HAP-1 (cell line): Measurements from ENCODE around the gene PRKN.

Experiments
- DNase-seq, 2 experiments: peaks; one replicate each; pipeline ENCODE4 v3.0.0-alpha.2; 2016 to 2020; ENCODE audit warnings: low spot score in 2 of 2
- H3K27me3 ChIP-seq: fragments of 250-450 bp; sonication (Bioruptor Pico); 2 replicates; pipeline ENCODE4 v1.5.1; 2020; ENCODE audit warnings: low read depth, mild to moderate bottlenecking, moderate library complexity
- H3K36me3 ChIP-seq: fragments of 250-450 bp; sonication (Bioruptor Pico); replicated peaks from 2 replicates; pipeline ENCODE4 v1.5.1; 2020; ENCODE audit warnings: mild to moderate bottlenecking
- H3K4me1 ChIP-seq: fragments of 250-450 bp; sonication (Bioruptor Pico); 2 replicates; pipeline ENCODE4 v1.5.1; 2020; ENCODE audit warnings: mild to moderate bottlenecking
- H3K4me3 ChIP-seq: fragments of 250-450 bp; sonication (Bioruptor Pico); 2 replicates; pipeline ENCODE4 v1.5.1; 2020; ENCODE audit warnings: mild to moderate bottlenecking, moderate library complexity
- H3K9me3 ChIP-seq: fragments of 250-450 bp; sonication (Bioruptor Pico); 2 replicates; pipeline ENCODE4 v1.5.1; 2020; ENCODE audit warnings: mild to moderate bottlenecking, moderate library complexity
- in situ Hi-C: fragments of 300-500 bp; cut with MboI; formaldehyde crosslinking; loops from 3 replicates; pipeline ENCODE4 v1.14.3; 2020; ENCODE audit warnings: low sequenced_read_pairs, inconsistent platforms, mixed read lengths

Gene PRKN

DNA sequence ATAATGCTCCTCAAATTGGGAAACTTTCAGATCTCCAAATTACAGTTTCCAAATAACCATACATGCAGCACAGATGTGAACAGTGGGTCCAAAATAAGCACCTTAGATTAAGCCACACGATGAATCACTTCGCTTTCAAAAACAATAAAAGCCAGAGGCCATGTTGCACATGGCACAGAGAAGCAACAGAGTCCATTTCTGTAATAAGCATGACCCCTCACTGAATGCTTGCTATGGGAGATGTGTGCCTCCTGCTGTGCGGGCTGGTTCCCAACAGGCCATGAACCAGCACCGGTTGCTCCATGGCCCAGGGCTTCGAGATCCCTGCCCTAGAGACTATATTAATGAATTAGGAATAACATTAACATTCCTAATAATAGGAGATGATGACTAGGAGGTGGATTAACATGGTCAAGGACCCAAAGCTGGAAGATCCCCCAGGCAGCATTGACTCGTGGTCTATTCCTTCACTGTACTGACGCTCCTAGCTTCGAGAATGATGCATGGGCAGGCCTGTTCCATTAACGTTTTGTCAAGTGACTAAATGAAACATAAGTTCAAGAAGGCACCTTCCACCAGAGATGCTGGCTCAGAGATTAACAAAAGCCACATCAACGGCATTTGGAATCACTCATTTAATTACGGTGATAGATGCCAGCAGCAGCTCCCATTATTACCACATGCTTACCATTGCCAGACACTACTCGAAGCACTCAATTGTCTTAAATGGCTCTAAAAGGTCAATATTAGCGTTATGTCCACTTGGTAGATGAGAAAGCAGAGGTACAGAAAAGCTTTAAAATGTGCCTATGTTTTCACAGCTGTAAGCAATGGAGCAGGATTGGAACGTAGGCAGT is 983.1 kb downstream of the PRKN start:
- DNase-seq = no peak
- no peak overlapping the region for H3K4me3 ChIP-seq
- H3K36me3 ChIP-seq = no peaks in the 10 kb centered on the region
- no peaks in the 10 kb centered on the region for H3K4me1 ChIP-seq
- peaks cover 13% of the 10 kb centered on the region for H3K27me3 ChIP-seq
- in situ Hi-C loops = no loop called here
- no peaks in the 10 kb centered on the region for H3K9me3 ChIP-seq

DNA sequence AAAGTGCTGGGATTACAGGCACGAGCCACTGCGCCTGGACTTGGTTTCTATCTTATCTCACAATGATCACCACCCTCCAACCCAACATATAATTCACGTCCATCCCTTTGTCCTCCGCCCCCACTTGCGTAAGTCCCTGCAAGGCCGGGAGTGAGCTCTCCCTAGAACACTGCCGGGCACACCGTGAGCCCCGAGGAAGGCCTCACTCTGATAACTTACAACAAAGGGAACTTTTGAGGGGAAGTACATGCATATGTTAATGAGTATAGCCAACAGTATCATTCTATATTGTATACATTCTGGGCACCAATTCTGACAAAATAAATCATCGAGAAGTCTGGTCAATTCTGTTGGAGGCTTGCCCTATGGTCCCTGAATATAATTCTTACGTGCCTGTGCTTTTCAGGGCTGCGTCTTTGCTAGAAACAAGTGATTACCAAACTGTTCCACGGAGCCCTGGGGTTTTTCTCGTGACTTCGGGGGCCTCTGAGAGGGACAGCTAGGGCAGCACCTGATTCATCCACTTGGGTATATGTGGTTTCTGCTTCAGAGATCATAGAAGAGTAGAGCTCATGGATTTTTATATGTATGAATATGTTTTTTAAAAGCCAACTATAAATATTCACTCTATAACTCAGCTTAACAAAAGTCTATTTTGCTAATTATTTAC is 983.9 kb downstream of the PRKN start:
- H3K36me3 ChIP-seq = no peaks in the 10 kb centered on the region
- H3K9me3 ChIP-seq = no peaks in the 10 kb centered on the region
- H3K4me1 ChIP-seq = no peaks in the 10 kb centered on the region
- DNase-seq = no peak
- H3K27me3 ChIP-seq = peaks cover 13% of the 10 kb centered on the region
- in situ Hi-C loops = no loop called here
- no peak overlapping the region for H3K4me3 ChIP-seq

DNA sequence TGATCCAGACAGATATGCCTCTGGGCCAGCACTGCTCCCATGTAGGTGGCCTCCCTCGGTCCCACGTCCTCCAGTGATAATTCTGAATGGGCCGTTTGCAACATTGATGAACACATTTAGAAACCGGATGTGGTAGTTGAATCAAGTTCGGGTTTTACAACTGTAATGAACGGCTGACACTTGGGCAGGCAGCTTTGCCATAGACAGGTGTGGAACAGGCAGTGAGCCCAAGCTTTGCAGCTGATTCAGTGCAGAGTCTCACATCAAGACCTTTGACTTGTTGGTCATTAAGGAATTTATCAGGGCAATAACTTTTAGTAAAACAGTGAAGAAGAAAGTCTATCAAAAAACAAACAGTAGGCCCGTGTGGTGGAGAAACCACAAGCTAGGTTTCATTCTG is 987.1 kb downstream of the PRKN start:
- Histone ChIP-seq H3K4me1 (no peaks in the 10 kb centered on the region), H3K9me3 (no peaks in the 10 kb centered on the region), H3K36me3 (no peaks in the 10 kb centered on the region), H3K27me3 (no peaks in the 10 kb centered on the region), H3K4me3 (no peak overlapping the region)
- in situ Hi-C loops = no loop called here
- DNase-seq = no peak

DNA sequence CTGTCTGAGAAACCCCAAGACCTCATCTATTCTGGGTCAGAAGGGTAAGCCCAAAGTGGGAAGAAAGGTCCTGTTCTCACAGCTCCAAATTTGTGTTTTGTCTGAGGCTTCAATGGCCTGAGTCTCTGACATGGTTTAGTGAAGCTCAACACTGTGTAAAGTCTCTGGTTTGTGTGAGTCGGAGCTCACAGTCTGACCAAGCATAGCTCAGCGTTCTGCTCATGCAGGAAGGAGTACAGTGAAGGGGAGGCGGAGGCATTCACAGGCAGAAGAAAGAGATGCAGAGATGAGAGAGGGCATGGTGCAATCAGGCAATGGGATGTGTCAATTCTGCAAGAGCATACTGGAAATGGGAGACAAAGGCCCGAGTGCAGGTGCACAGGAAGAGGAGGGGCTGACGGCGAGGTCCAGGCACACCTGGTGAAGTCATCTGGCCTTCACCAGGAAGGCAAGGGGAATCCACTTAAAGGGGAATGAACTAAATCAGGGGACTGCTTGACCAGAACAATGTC is 990.7 kb downstream of the PRKN start:
- no peak for DNase-seq
- no peaks in the 10 kb centered on the region for H3K4me1 ChIP-seq
- no peaks in the 10 kb centered on the region for H3K36me3 ChIP-seq
- H3K27me3 ChIP-seq = no peaks in the 10 kb centered on the region
- in situ Hi-C loops = no loop called here
- no peak overlapping the region for H3K4me3 ChIP-seq
- H3K9me3 ChIP-seq = no peaks in the 10 kb centered on the region

DNA sequence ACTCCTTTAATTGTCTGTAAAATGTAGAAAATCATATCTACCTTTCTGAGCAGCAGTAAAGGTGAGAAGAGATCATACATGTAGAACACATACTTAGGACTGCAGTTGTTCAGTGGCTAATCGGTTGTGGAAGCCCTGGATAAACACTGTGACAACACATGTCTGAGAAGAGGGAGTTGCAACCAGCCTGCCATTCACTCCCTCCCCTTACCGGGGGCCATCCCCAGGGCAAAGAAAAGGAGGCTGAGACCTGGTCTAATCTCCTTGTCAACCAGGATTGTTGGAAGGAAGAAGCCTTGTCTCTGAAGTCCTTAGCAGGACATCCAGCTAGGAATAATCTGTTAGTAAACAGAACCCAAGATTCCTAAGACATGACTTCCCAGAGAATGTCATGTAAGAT is 991.2 kb downstream of the PRKN start:
- H3K9me3 ChIP-seq = no peaks in the 10 kb centered on the region
- H3K4me3 ChIP-seq = no peak overlapping the region
- H3K27me3 ChIP-seq = no peaks in the 10 kb centered on the region
- in situ Hi-C loops = no loop called here
- DNase-seq = no peak
- H3K4me1 ChIP-seq = no peaks in the 10 kb centered on the region
- H3K36me3 ChIP-seq = no peaks in the 10 kb centered on the region

DNA sequence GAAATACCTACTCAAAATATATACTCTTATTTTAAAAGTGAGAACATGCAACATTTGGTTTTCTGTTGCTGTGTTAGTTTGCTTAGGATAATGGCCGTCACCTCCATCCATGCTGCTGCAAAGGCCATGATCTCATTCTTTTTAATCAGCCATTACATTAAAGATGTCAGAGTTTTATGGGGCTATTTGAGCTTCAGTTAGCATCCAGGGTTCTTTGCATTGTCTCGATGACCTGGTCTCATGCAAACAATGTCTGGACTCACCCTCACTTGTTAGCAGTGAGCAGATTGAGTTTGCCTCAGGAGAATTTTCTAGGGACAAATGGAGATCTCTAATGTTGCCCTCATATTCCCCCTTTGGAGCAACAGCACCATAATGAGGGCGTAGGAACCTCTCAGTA is 995.0 kb downstream of the PRKN start:
- in situ Hi-C loops = no loop called here
- Histone ChIP-seq H3K36me3 (no peaks in the 10 kb centered on the region), H3K9me3 (no peaks in the 10 kb centered on the region), H3K27me3 (0 out of 2 replicates have a peak, but pooled peaks cover under 1% of the 10 kb centered on the region), H3K4me3 (no peak overlapping the region), H3K4me1 (no peaks in the 10 kb centered on the region)
- no peak for DNase-seq

DNA sequence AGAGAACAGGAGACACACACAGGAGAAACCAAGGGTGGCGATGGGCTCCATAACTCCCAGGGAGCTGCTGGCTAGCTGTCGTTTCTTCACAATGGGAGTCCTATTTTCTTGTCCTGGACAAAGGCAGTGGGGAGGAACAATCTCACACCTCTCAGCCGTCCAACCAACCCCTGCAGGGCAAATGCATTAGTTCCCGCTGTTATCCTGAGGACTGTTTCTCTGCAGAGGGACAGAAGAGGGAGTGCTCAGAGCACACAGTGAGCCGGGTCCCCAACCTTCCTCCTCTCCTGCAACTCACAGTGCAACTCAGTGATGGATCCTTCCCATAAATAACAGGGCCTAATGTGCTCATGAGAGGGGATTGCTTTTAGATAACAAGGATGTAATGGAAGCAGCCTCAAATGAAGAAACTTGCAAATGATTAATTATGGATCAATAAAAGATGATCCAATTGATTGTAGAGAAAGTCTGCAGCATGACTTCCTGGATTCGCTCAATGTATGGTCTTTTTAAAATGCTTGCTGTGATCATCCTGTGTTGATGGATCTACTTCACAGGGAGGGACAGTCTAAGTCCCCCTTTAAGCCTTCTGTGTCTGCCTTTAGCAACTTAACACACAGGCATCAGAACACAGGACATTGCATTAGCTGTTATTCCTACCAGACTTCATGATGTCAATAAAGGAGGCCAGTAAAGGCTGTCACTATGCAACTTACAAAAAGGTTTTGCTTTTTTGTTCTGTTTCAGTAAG is 1000.3 kb downstream of the PRKN start:
- no peaks in the 10 kb centered on the region for H3K36me3 ChIP-seq
- H3K4me1 ChIP-seq = no peaks in the 10 kb centered on the region
- no peaks in the 10 kb centered on the region for H3K9me3 ChIP-seq
- no peak for DNase-seq
- 0 out of 2 replicates have a peak, but pooled peaks cover 5% of the 10 kb centered on the region for H3K27me3 ChIP-seq
- no peak overlapping the region for H3K4me3 ChIP-seq
- in situ Hi-C loops = no loop called here

DNA sequence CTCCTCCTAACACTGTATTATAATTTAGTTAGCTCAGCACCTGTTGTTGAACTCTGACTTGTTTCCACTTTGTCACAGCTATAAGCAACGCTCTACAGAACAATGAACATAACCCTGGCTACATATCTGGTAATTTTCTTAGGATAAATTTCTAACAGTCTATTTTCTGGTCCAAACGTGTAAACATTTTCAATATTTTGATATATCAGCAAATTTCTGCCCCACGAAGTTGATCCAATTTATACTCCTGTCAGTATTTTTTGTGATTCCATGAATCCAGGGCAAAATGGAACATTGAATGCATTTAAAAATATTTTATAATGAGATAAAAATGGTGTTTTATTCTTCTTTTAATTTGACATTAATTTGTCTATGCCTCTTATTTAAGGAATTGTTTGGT is 1005.2 kb downstream of the PRKN start:
- Histone ChIP-seq H3K36me3 (no peaks in the 10 kb centered on the region), H3K27me3 (0 out of 2 replicates have a peak, but pooled peaks cover 3% of the 10 kb centered on the region), H3K4me3 (no peak overlapping the region), H3K4me1 (no peaks in the 10 kb centered on the region), H3K9me3 (no peaks in the 10 kb centered on the region)
- no peak for DNase-seq
- in situ Hi-C loops = no loop called here

DNA sequence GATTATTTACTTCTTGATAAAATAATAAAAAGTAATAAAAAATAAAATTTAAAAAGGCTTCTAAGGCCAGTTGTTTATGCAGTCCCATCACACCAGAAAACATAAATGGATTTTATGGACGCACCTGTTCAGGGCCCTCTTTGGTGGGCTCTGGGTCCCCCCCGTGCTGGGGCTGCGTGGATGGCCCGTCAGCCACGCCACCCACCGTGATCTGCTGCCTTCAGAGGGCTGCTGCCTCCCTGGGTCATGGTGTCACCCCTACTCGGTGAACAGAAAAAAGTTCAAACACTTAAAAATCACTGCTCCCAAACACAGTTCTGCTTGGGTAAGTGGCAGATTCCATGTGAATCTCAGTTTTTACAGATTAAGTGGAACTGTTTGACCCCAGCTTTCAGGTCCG is 1006.1 kb downstream of the PRKN start:
- DNase-seq = no peak

DNA sequence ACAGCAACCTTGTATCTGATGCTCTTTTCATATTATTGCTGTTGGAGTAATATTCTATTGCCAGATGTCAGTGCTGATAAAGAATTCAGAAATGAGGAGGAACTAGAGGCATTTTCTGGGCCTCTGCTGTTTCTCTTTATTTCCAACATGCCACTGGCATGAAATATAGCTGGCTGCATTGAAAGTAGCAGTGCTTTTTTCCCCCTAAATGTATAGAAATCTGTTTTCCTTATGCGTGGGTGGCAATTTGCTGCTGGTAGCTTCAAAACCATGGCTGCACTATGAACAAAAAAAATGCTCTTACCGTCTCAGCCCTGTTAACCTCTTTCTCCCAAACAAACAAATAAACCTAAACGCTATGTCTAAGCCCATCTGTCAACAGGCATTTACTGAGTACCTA is 1011.4 kb downstream of the PRKN start:
- DNase-seq = no peak
- no peaks in the 10 kb centered on the region for H3K9me3 ChIP-seq
- in situ Hi-C loops = no loop called here

More for the DNA sequence above, 1006.1 kb downstream of the PRKN start:
- 0 out of 2 replicates have a peak, but pooled peaks cover 3% of the 10 kb centered on the region for H3K27me3 ChIP-seq
- H3K36me3 ChIP-seq = no peaks in the 10 kb centered on the region
- in situ Hi-C loops = no loop called here
- H3K4me3 ChIP-seq = no peak overlapping the region
- no peaks in the 10 kb centered on the region for H3K9me3 ChIP-seq
- no peaks in the 10 kb centered on the region for H3K4me1 ChIP-seq

DNA sequence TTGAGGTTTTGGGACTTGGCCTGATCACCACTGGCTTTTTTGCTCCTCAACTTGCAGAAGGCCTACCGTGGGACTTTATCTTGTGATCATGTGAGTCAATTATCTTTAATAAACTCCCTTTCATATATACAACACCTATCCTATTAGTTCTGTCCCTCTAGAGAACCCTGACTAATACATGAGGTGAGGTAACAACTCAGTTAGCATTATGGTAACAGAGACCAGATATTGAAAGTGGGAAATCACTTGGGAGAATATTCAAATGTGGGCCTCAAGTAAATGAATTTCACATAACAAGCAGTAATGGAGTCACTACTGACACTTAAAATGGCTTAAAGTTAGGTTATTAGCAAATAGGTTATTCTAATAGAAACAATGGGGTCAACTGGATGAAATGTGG is 1015.6 kb downstream of the PRKN start:
- 0 out of 2 replicates have a peak, but pooled peaks cover 4% of the 10 kb centered on the region for H3K27me3 ChIP-seq
- no peaks in the 10 kb centered on the region for H3K36me3 ChIP-seq
- no peaks in the 10 kb centered on the region for H3K9me3 ChIP-seq
- H3K4me3 ChIP-seq = no peak overlapping the region
- no peaks in the 10 kb centered on the region for H3K4me1 ChIP-seq
- in situ Hi-C loops = no loop called here
- no peak for DNase-seq

More for the DNA sequence above, 1011.4 kb downstream of the PRKN start:
- H3K4me3 ChIP-seq = no peak overlapping the region
- H3K36me3 ChIP-seq = no peaks in the 10 kb centered on the region
- H3K4me1 ChIP-seq = no peaks in the 10 kb centered on the region
- no peaks in the 10 kb centered on the region for H3K27me3 ChIP-seq

DNA sequence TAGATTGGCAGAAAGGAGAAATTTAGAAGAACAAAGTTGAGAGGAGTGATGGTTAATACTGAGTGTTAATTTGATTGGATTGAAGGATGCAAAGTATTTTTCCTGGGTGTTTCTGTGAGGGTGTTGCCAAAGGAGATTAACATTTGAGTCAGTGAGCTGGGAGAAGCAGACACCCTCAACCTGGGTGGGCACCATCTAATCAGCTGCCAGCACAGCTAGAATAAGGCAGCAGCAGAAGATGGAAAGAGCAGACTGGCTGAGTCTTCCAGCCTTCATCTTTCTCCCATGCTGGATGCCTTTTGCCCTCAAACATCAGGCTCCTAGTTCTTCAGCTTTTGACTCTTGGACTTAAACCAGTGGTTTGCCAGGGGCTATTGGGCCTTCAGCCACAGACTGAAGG is 1016.1 kb downstream of the PRKN start:
- in situ Hi-C loops = no loop called here
- H3K4me3 ChIP-seq = no peak overlapping the region
- H3K36me3 ChIP-seq = no peaks in the 10 kb centered on the region
- no peaks in the 10 kb centered on the region for H3K9me3 ChIP-seq
- DNase-seq = no peak
- H3K4me1 ChIP-seq = no peaks in the 10 kb centered on the region
- H3K27me3 ChIP-seq = 0 out of 2 replicates have a peak, but pooled peaks cover 4% of the 10 kb centered on the region

DNA sequence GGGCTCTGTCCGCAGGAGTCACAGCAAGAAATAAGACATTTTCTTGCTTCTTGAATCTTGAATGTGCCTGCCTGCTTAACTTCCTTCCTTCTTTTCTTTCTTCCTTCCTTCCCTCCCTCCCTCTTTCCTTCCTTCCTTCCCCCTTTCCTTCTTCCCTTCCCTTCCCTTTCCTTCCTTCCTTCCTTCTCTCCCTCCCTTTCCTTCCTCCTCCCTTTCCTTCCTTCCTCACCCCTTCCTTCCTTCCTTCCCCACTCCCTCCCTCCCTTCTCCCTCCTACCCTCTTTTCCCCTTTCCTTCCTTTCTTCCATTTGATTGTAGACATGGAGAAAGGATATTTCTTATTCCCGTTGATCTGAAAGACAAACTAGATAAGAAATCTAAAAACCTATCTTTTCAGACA is 1016.9 kb downstream of the PRKN start:
- no peak for DNase-seq
- Histone ChIP-seq H3K4me3 (no peak overlapping the region), H3K9me3 (no peaks in the 10 kb centered on the region), H3K36me3 (no peaks in the 10 kb centered on the region), H3K27me3 (0 out of 2 replicates have a peak, but pooled peaks cover 4% of the 10 kb centered on the region), H3K4me1 (no peaks in the 10 kb centered on the region)
- in situ Hi-C loops = no loop called here
